HEK293T (cell line): ENCODE results near the gene MYEOV.

Experiments used
- CTCF ChIA-PET: fragments of 350-600 bp; formaldehyde crosslinking; extraction: SDS; loops from one replicate; lab custom pipeline; 2021; ENCODE audit warnings: antibody characterized with exemption, inconsistent platforms; lab: Yijun Ruan, JAX
- POLR2A ChIA-PET: fragments of 350-600 bp; formaldehyde crosslinking; extraction: SDS; loops from one replicate; lab custom pipeline; 2020; ENCODE audit warnings: antibody characterized with exemption, inconsistent platforms; lab: Yijun Ruan, JAX
- DNase-seq: peaks from one replicate; pipeline ENCODE4 v3.0.0; 2012; ENCODE audit warnings: mixed read lengths; ENCODE audit errors: extremely low spot score
- ARNT ChIP-seq: fragments of 450-650 bp; IDR thresholded peaks from 2 replicates; pipeline ENCODE4 v1.6.1; 2017; ENCODE audit warnings: mild to moderate bottlenecking
- BHLHE40 ChIP-seq: fragments of 450-650 bp; IDR thresholded peaks from 2 replicates; pipeline ENCODE4 v1.6.1; 2016; ENCODE audit warnings: mild to moderate bottlenecking, moderate library complexity, borderline replicate concordance
- CTBP1 ChIP-seq: fragments of 450-650 bp; IDR thresholded peaks from 2 replicates; pipeline ENCODE4 v1.6.1; 2016; ENCODE audit warnings: borderline replicate concordance
- ELF4 ChIP-seq: fragments of 450-650 bp; IDR thresholded peaks from 2 replicates; pipeline ENCODE4 v1.6.1; 2017; ENCODE audit warnings: antibody characterized with exemption
- FOXA1 ChIP-seq: fragments of 450-650 bp; IDR thresholded peaks from 2 replicates; pipeline ENCODE4 v1.6.1; 2016; ENCODE audit warnings: mild to moderate bottlenecking
- FOXK2 ChIP-seq: fragments of 450-650 bp; IDR thresholded peaks from 2 replicates; pipeline ENCODE4 v1.6.1; 2016; ENCODE audit warnings: mild to moderate bottlenecking
- FOXM1 ChIP-seq: fragments of 450-650 bp; IDR thresholded peaks from 2 replicates; pipeline ENCODE4 v1.6.1; 2017; ENCODE audit warnings: mild to moderate bottlenecking, borderline replicate concordance
- HDGF ChIP-seq: fragments of 450-650 bp; IDR thresholded peaks from 2 replicates; pipeline ENCODE4 v1.6.1; 2017; ENCODE audit warnings: antibody characterized with exemption, borderline replicate concordance
- L3MBTL2 ChIP-seq: fragments of 450-650 bp; conservative IDR thresholded peaks from 2 replicates; pipeline ENCODE4 v1.6.1; 2016; ENCODE audit warnings: mild to moderate bottlenecking
- LEF1 ChIP-seq: fragments of 450-650 bp; IDR thresholded peaks from 2 replicates; pipeline ENCODE4 v1.6.1; 2017; ENCODE audit warnings: mild to moderate bottlenecking, borderline replicate concordance
- NFRKB ChIP-seq: fragments of 450-650 bp; IDR thresholded peaks from 2 replicates; pipeline ENCODE4 v1.6.1; 2016; ENCODE audit warnings: mild to moderate bottlenecking, moderate library complexity
- SP1 ChIP-seq: fragments of 450-650 bp; IDR thresholded peaks from 2 replicates; pipeline ENCODE4 v1.6.1; 2017
- SUZ12 ChIP-seq: fragments of 450-650 bp; IDR thresholded peaks from 2 replicates; pipeline ENCODE4 v1.6.1; 2016; ENCODE audit warnings: mild to moderate bottlenecking
- TARDBP ChIP-seq: fragments of 450-650 bp; IDR thresholded peaks from 2 replicates; pipeline ENCODE4 v1.6.1; 2016
- ZNF384 ChIP-seq: fragments of 450-650 bp; IDR thresholded peaks from 2 replicates; pipeline ENCODE4 v1.6.1; 2016
- TF ChIP-seq, protein P1 (sequence below): fragments of 450-650 bp; IDR thresholded peaks from 2 replicates; pipeline ENCODE4 v1.6.1; 2016

The MYEOV gene

DNA sequence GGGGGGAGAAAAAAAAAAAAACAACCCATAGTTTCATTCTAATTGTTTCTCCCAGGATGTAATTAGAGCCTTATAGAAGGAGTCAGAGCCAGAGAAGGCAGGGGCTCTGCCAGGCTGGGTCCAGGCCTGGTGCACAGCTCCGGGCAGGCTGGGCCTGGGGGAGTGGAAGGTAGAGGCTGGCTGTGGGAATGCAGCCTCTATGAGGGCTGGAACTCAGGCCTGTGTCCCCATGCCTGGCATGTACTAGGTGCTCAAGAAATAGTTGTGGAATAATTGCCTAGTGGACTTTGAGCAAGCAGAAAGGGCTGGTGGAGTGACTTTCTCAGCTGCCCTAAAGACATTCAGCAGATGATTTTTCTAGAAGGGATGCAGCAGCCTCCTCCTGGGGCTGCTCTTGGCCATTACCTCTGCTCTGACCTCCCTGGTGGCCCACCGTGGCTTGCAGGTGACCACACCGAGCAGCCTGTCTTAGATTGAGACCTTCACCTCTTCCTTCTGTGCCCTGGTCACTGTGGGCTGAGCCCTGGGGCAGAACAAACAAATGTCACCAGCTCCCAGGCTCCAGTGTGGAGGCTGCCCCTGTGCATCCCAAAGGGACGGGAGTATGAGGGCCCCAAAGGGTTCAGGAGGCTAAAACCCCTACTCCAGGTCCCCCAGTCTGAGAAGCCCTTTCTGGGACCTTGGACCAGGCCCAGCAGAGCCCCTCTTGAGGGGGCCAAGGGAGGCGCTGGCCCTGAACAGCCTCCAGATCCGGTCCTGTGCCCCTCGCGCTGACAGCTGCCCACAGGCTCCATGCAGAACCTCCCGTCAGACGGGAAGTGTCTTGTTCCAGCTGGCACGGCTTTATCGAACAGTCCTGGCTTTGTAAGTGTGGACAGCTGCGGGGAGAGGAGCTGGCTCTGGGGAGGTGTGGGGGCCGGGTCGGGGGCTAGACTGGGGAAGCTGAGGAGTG, 18.8 kb downstream of the MYEOV start:
- no peak for DNase-seq
- TF ChIP-seq L3MBTL2 (no peak), FOXM1 (no peak), BHLHE40 (no peak), ZNF384 (no peak), HDGF (no peak), SUZ12 (no peak), NFRKB (no peak), ARNT (no peak), LEF1 (no peak), CTBP1 (no peak), SP1 (no peak), FOXK2 (no peak), FOXA1 (no peak), ELF4 (no peak), TARDBP (no peak)
- TF ChIP-seq, protein P1, sequence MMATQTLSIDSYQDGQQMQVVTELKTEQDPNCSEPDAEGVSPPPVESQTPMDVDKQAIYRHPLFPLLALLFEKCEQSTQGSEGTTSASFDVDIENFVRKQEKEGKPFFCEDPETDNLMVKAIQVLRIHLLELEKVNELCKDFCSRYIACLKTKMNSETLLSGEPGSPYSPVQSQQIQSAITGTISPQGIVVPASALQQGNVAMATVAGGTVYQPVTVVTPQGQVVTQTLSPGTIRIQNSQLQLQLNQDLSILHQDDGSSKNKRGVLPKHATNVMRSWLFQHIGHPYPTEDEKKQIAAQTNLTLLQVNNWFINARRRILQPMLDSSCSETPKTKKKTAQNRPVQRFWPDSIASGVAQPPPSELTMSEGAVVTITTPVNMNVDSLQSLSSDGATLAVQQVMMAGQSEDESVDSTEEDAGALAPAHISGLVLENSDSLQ = no peak
- POLR2A ChIA-PET = no interaction called here
- CTCF ChIA-PET = no interaction called here

DNA sequence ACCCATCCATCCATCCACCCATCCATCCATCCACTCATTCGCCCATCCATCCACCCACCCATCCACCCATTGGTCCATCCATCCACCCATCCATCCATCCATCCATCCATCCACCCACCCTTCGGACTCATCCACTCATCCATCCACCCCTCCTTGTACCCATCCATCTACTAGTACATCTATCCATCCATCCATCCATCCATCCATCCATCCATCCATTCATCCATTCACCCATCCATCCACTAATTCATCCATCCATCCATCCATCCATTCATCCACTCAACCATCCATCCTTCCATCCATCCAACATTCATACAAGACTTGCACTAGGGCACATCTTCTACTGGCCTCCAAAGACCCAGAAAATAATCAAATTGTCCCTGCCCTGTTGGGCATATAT, 20.0 kb downstream of the MYEOV start:
- ChIA-PET POLR2A (no interaction called here), CTCF (no interaction called here)
- DNase-seq = no peak
- TF ChIP-seq SUZ12 = no peak
- TF ChIP-seq ZNF384 = no peak
- TF ChIP-seq LEF1 = no peak
- no peak for TF ChIP-seq ARNT
- TF ChIP-seq FOXM1 = no peak
- TF ChIP-seq, protein P1 = no peak
- no peak for TF ChIP-seq FOXA1

DNA sequence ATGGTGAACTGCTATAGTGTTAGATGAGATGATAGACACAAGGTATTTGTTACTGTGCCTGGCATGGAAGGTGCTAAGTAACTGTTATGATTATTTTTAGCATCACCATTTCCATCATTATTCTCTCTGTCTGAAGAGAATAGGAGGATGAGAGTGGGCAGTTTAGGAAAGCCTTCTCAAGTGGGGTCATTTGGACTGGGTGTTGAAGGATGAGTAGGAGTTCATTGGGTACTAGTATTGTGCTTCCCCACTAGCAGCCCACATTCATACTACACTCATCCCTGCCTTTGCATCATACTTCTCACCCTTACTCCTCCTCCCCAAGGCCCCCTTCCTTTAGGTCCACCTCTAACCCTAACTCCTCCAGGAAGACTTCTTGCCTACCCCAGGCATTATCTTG, 20.6 kb downstream of the MYEOV start:
- ChIA-PET POLR2A (no interaction called here), CTCF (no interaction called here)
- no peak for DNase-seq
- TF ChIP-seq HDGF (no peak), FOXA1 (no peak), ARNT (no peak)

DNA sequence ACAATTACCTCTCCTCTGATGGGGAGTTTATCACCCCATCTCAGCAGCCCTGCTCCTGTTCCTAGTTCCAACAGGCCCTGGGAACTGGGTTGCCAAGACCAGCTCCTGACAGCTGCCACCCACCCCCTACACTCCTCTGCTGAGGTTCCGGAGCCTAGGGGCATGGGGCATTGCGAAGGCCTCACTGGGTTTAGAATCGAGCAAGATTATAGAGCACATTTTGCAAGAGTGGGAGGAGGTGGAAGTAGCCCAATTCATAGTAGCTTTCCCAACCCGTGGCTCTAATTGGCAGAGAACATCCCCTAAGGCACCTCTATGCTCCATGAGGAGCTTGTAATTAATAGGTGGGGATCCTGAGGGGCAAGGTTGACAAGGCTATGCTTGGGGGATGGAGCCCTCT, 23.0 kb downstream of the MYEOV start:
- TF ChIP-seq TARDBP (no peak), ZNF384 (no peak), BHLHE40 (no peak), LEF1 (no peak), CTBP1 (no peak), FOXM1 (no peak), SP1 (no peak), SUZ12 (no peak), HDGF (no peak), FOXK2 (no peak)
- TF ChIP-seq, protein P1 = no peak
- ChIA-PET CTCF (no interaction called here), POLR2A (no interaction called here)
- DNase-seq = no peak

DNA sequence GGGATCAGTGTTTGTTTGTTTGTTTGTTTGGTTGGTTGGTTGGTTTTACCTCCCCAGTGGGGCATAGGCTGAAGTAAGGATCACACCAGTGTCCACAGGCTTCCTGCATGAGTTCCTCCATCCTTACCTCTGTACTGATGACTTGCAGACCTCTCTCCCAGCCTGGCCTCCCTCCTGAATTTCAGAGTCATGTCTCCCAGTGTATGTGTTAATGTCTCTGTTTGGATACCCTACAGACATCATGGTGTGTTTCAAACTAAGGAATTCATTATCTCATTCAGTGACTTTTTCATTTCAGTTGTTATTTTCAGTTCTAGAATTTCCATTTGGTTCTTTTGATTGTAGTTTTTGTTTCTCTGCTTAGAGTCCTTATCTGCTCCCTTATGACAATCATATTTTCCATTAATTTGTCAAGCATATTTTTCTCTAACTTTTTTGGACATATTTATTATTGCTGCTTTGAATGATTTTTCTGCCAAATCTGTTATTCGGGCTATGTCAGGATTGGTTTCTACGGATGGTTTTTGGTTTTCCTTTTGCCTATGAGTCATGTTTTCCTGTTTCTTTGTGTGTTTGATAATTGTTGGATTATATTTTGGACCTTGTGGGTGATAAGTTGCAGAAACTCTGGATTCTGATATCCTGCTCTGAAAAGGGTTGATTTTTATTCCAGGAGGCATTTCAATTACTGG, 23.6 kb downstream of the MYEOV start:
- CTCF ChIA-PET = no interaction called here
- DNase-seq = no peak
- POLR2A ChIA-PET = no interaction called here
- TF ChIP-seq TARDBP (no peak), FOXK2 (no peak), FOXA1 (no peak), ARNT (no peak), ELF4 (no peak), L3MBTL2 (no peak), BHLHE40 (no peak), LEF1 (no peak)
- TF ChIP-seq, protein P1 = no peak
